ENCODE data around the gene ARHGAP28.
A peak's percentile ranks its signal among the peaks of the same experiment; 100 is the strongest.

Gene ARHGAP28

GRCh38 chr18:6730416-6731221 is 1.1 kb downstream of the ARHGAP28 start:
- H3K4me3 ChIP-seq (replicated peaks; ENCODE audit: low read depth, low read length) = peak overlapping the region; percentile 57
- DNase-seq (ENCODE audit: low read depth) = no peak
- TF ChIP-seq CTCF (IDR thresholded peaks at IDR 0.05; ENCODE audit: low read length, missing control alignments) = no peak

GRCh38 chr18:6731222-6731596 is 1.7 kb downstream of the ARHGAP28 start:
- H3K4me3 ChIP-seq (replicated peaks; ENCODE audit: low read depth, low read length) = no peak overlapping the region
- no peak for TF ChIP-seq CTCF (IDR thresholded peaks at IDR 0.05; ENCODE audit: low read length, missing control alignments)
- DNase-seq (ENCODE audit: low read depth) = peak; percentile 38

- DNase-seq (ENCODE audit: low read depth) = no peak
- TF ChIP-seq CTCF (IDR thresholded peaks at IDR 0.05; ENCODE audit: low read length, missing control alignments) = peak; percentile 6
- H3K4me3 ChIP-seq (replicated peaks; ENCODE audit: low read depth, low read length) = no peak overlapping the region
These were observed 3.4 kb downstream of the ARHGAP28 start for GRCh38 chr18:6732952-6733351.

- no peak for DNase-seq (ENCODE audit: low read depth)
- no peak overlapping the region for H3K4me3 ChIP-seq (replicated peaks; ENCODE audit: low read depth, low read length)
- no peak for TF ChIP-seq CTCF (IDR thresholded peaks at IDR 0.05; ENCODE audit: low read length, missing control alignments)
These were observed 4.2 kb downstream of the ARHGAP28 start for GRCh38 chr18:6733758-6734157.

DNA sequence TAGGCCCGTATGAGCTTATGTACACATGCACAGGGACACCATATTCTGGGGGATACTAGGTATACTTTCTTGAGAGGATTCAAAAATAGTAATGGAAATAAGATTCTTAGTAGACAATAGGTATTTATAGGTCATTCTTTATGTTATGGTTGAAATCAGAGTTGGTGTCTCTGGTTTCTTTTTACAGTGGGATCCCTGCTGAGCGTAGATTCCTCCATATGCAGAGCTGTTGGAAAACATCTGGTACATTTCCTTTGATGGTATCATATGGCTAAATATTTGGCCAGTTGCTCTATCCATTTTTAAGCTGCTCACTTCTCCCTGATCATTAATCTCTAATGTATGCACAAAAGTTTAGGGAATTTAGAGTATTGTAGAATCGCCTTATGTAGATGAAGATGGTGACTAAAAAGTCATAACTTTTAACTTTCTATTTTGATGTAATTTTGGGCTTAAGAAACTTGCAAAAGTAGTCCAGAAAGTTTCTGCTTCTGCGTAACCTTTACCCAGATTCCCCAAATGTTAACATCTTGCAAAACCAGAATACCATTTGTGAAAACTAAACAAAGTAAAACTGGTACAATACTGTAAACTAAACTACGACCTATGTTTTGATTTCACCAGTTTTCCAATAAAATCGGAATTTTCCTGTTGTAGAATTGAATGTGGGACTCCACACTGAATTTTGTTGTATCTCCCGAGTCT is 5.4 kb downstream of the ARHGAP28 start:
- DNase-seq (ENCODE audit: low read depth) = no peak
- no peak for TF ChIP-seq CTCF (IDR thresholded peaks at IDR 0.05; ENCODE audit: low read length, missing control alignments)
- H3K4me3 ChIP-seq (replicated peaks; ENCODE audit: low read depth, low read length) = no peak overlapping the region

GRCh38 chr18:6737833-6738232 is 8.3 kb downstream of the ARHGAP28 start:
- no peak overlapping the region for H3K4me3 ChIP-seq (replicated peaks; ENCODE audit: low read depth, low read length)
- no peak for DNase-seq (ENCODE audit: low read depth)
- no peak for TF ChIP-seq CTCF (IDR thresholded peaks at IDR 0.05; ENCODE audit: low read length, missing control alignments)
